H1 (cell line): ENCODE data around the gene GRPR. TPM values are rescaled to one million over a fixed set of nuclear protein-coding genes. Genes with fewer than 3 reads are reported as not detected.

ENCODE experiments used
- CTCF ChIA-PET: fragments of 300-600 bp; sonication (Branson Sonifier 250); formaldehyde crosslinking; loops from one replicate; lab custom pipeline; 2021; ENCODE audit not compliant: partially characterized antibody; lab: Charles Lee
- POLR2A ChIA-PET: fragments of 300-600 bp; sonication (Branson Sonifier 250); formaldehyde crosslinking; loops from one replicate; lab custom pipeline; 2021; ENCODE audit warnings: inconsistent platforms; ENCODE audit not compliant: partially characterized antibody; lab: Charles Lee
- DNase-seq, 2 experiments: peaks; one replicate each; pipeline versions ENCODE4 v3.0.0 to v3.0.0-alpha.2; 2010 to 2022; ENCODE audit warnings: low spot score in 2 of 2, low read depth in 1 of 2, mixed read lengths in 1 of 2
- FAIRE-seq: peaks from 2 replicates; lab custom pipeline; 2011; peaks lifted over from hg19 to GRCh38; lab: Jason Lieb, UNC
- H2AFZ ChIP-seq: 2 replicates; pipeline ENCODE4 v1.8.1; 2012; ENCODE audit warnings: low read length, inconsistent platforms
- H2AK5ac ChIP-seq: 2 replicates; pipeline ENCODE4 v1.6.1; 2013; ENCODE audit warnings: low read depth, low read length
- H2BK120ac ChIP-seq: replicated peaks from 2 replicates; pipeline ENCODE3; 2013; ENCODE audit warnings: low read depth, low read length, inconsistent platforms
- H2BK12ac ChIP-seq: 2 replicates; pipeline ENCODE4 v1.6.1; 2013; ENCODE audit warnings: low read depth, low read length
- H2BK15ac ChIP-seq: 2 replicates; pipeline ENCODE4 v1.6.1; 2013; ENCODE audit warnings: low read length
- H2BK20ac ChIP-seq: 2 replicates; pipeline ENCODE4 v1.6.1; 2013; ENCODE audit warnings: low read length
- H2BK5ac ChIP-seq: 2 replicates; pipeline ENCODE4 v1.6.1; 2013; ENCODE audit warnings: low read depth, low read length
- H3K14ac ChIP-seq: 2 replicates; pipeline ENCODE4 v1.6.1; 2013; ENCODE audit warnings: inconsistent platforms; ENCODE audit not compliant: insufficient read length
- H3K18ac ChIP-seq: 2 replicates; pipeline ENCODE4 v1.6.1; 2013; ENCODE audit warnings: low read length; ENCODE audit errors: extremely low read depth
- H3K23ac ChIP-seq: 2 replicates; pipeline ENCODE4 v1.6.1; 2013; ENCODE audit warnings: inconsistent platforms; ENCODE audit not compliant: insufficient read length
- H3K23me2 ChIP-seq: 2 replicates; pipeline ENCODE4 v1.6.1; 2013; ENCODE audit warnings: low read depth, low read length
- H3K27ac ChIP-seq: 2 replicates; pipeline ENCODE4 v1.6.1; 2011; ENCODE audit warnings: low read depth, low read length, inconsistent platforms
- H3K27me3 ChIP-seq, 4 experiments: replicated peaks in 1 of 4; 1 replicate in 1 of 4; 2 replicates in 3 of 4; pipeline versions ENCODE4 v1.6.1 to v1.8.1; 2011 to 2013; ENCODE audit warnings: low read length in 3 of 4, mild to moderate bottlenecking in 3 of 4, inconsistent platforms in 2 of 4, mixed read lengths in 2 of 4, moderate library complexity in 1 of 4; ENCODE audit not compliant: control insufficient read depth in 3 of 4, insufficient read depth in 3 of 4; ENCODE audit errors: extremely low read depth in 1 of 4
- H3K36me3 ChIP-seq, 4 experiments: 2 replicates each; pipeline versions ENCODE4 v1.6.1 to v1.8.1; 2011 to 2013; ENCODE audit warnings: mild to moderate bottlenecking in 4 of 4, low read length in 3 of 4, moderate library complexity in 2 of 4, control low read depth in 1 of 4, inconsistent platforms in 1 of 4; ENCODE audit not compliant: insufficient read depth in 4 of 4, control insufficient read depth in 2 of 4
- H3K4ac ChIP-seq: replicated peaks from 2 replicates; pipeline ENCODE3; 2013; ENCODE audit warnings: low read length, low read depth, mixed read lengths, inconsistent platforms; ENCODE audit not compliant: insufficient read length
- H3K4me1 ChIP-seq, 4 experiments: replicated peaks in 1 of 4; 1 replicate in 1 of 4; 2 replicates in 3 of 4; pipeline versions ENCODE4 v1.6.1 to v1.8.1; 2011 to 2013; ENCODE audit warnings: low read length in 3 of 4, inconsistent platforms in 2 of 4, mixed read lengths in 1 of 4; ENCODE audit not compliant: insufficient read depth in 4 of 4, control insufficient read depth in 3 of 4
- H3K4me2 ChIP-seq, 2 experiments: 2 replicates each; pipeline versions ENCODE4 v1.6.1 to v1.8.1; 2011 to 2013; ENCODE audit warnings: low read depth in 2 of 2, low read length in 2 of 2, control low read depth in 1 of 2, inconsistent platforms in 1 of 2, mild to moderate bottlenecking in 1 of 2; ENCODE audit not compliant: insufficient read depth in 1 of 2
- H3K4me3 ChIP-seq, 4 experiments: fragments of 200-600, 300-600 bp in 1 of 4; sonication (generic), shearing (Covaris generic), sonication (Bioruptor Twin) in 1 of 4; 2 replicates each; pipeline versions ENCODE4 v1.5.1 to v1.8.1; 2011 to 2016; ENCODE audit warnings: low read length in 4 of 4, low read depth in 3 of 4, control low read depth in 2 of 4, inconsistent platforms in 2 of 4, mild to moderate bottlenecking in 2 of 4, mixed read lengths in 1 of 4, moderate library complexity in 1 of 4; ENCODE audit not compliant: insufficient read depth in 2 of 4; ENCODE audit errors: extremely low read depth in 1 of 4
- H3K56ac ChIP-seq: replicated peaks from 2 replicates; pipeline ENCODE3; 2013; ENCODE audit warnings: low read depth, mild to moderate bottlenecking, mixed read lengths, low read length, inconsistent platforms; ENCODE audit not compliant: insufficient read length
- H3K79me1 ChIP-seq: 2 replicates; pipeline ENCODE4 v1.6.1; 2013; ENCODE audit warnings: low read depth, low read length, control low read depth
- H3K79me2 ChIP-seq, 2 experiments: 2 replicates each; pipeline versions ENCODE4 v1.6.1 to v1.8.1; 2012 to 2013; ENCODE audit warnings: low read length in 2 of 2, mild to moderate bottlenecking in 2 of 2, inconsistent platforms in 1 of 2; ENCODE audit not compliant: insufficient read depth in 2 of 2, control insufficient read depth in 1 of 2
- H3K9ac ChIP-seq, 4 experiments: replicated peaks in 1 of 4; 1 replicate in 1 of 4; 2 replicates in 3 of 4; pipeline versions ENCODE4 v1.6.1 to v1.8.1; 2011 to 2013; ENCODE audit warnings: low read depth in 3 of 4, low read length in 3 of 4, control low read depth in 2 of 4, mild to moderate bottlenecking in 2 of 4, moderate library complexity in 2 of 4, inconsistent platforms in 1 of 4; ENCODE audit errors: extremely low read depth in 1 of 4
- H3K9me3 ChIP-seq, 2 experiments: 2 replicates each; pipeline versions ENCODE4 v1.6.1 to v1.8.1; 2012 to 2013; ENCODE audit warnings: mild to moderate bottlenecking in 2 of 2, moderate library complexity in 2 of 2, control low read depth in 1 of 2, inconsistent platforms in 1 of 2, low read depth in 1 of 2, low read length in 1 of 2, mixed read lengths in 1 of 2; ENCODE audit not compliant: insufficient read depth in 2 of 2
- H4K20me1 ChIP-seq, 2 experiments: replicated peaks in 1 of 2; 2 replicates each; pipeline versions ENCODE3 to v1.8.1; 2011 to 2013; ENCODE audit warnings: inconsistent platforms in 2 of 2, low read length in 2 of 2, mild to moderate bottlenecking in 1 of 2; ENCODE audit not compliant: insufficient read depth in 2 of 2, control insufficient read depth in 1 of 2
- H4K5ac ChIP-seq: 2 replicates; pipeline ENCODE4 v1.6.1; 2013; ENCODE audit warnings: low read length, low read depth, mixed read lengths, inconsistent platforms; ENCODE audit not compliant: insufficient read length
- H4K8ac ChIP-seq: 2 replicates; pipeline ENCODE4 v1.8.0; 2013; ENCODE audit warnings: mild to moderate bottlenecking, moderate library complexity, low read length, inconsistent platforms; ENCODE audit not compliant: insufficient read depth; ENCODE audit errors: extremely low read depth
- H4K91ac ChIP-seq: replicated peaks from 2 replicates; pipeline ENCODE3; 2013; ENCODE audit warnings: low read length, mixed read lengths, inconsistent platforms; ENCODE audit not compliant: insufficient read length
- ASH2L ChIP-seq: fragments of 200-600, 300-600 bp; sonication (generic); IDR thresholded peaks from one replicate; pipeline ENCODE4 v1.7.1; 2017; ENCODE audit warnings: low read length
- EZH2 ChIP-seq: fragments of 200-600 bp; sonication (generic); IDR thresholded peaks from 2 replicates; pipeline ENCODE4 v1.7.1; 2012; ENCODE audit warnings: low read depth, mild to moderate bottlenecking, moderate library complexity, low read length, inconsistent platforms; ENCODE audit not compliant: severe bottlenecking
- GTF2F1 ChIP-seq: IDR thresholded peaks from 2 replicates; pipeline ENCODE4 v1.6.1; 2012; ENCODE audit warnings: low read depth, low read length, improper control_type of control experiment, borderline replicate concordance
- HDAC6 ChIP-seq: IDR thresholded peaks from one replicate; pipeline ENCODE4 v1.7.1; 2012; ENCODE audit warnings: low read depth, mild to moderate bottlenecking, inconsistent platforms, low read length, moderate library complexity
- MAFK ChIP-seq: IDR thresholded peaks from 2 replicates; pipeline ENCODE4 v1.6.1; 2012; ENCODE audit warnings: low read depth, mild to moderate bottlenecking, improper control_type of control experiment, low read length
- RNF2 ChIP-seq: fragments of 200-900, 300-1000 bp; sonication (generic); IDR thresholded peaks from 2 replicates; pipeline ENCODE4 v1.7.1; 2016; ENCODE audit warnings: borderline replicate concordance, low read depth, mild to moderate bottlenecking, antibody characterized with exemption, low read length; ENCODE audit not compliant: poor library complexity, severe bottlenecking; ENCODE audit errors: missing control alignments
- SIX5 ChIP-seq: IDR thresholded peaks from 2 replicates; pipeline ENCODE4 v1.6.1; 2011; ENCODE audit warnings: mild to moderate bottlenecking, low read depth, low read length
- TAF1 ChIP-seq: IDR thresholded peaks from 2 replicates; pipeline ENCODE4 v1.6.1; 2011; ENCODE audit warnings: mild to moderate bottlenecking, low read depth, low read length
- TCF12 ChIP-seq: IDR thresholded peaks from 2 replicates; pipeline ENCODE4 v1.6.1; 2011; ENCODE audit warnings: low read depth, mild to moderate bottlenecking, low read length
- WGBS, 2 experiments: shearing (Covaris generic) in 1 of 2; methylation state at CpG; one replicate each; pipeline versions ENCODE4 v1.1.6 to v1.1.7; 2013 to 2015; ENCODE audit warnings: low lambda C conversion rate in 2 of 2, mixed read lengths in 2 of 2, inconsistent platforms in 1 of 2, low coverage in 1 of 2, missing lambda C conversion rate in 1 of 2; ENCODE audit not compliant: insufficient replicate concordance in 2 of 2, insufficient coverage in 1 of 2, insufficient read length in 1 of 2; ENCODE audit errors: extremely low coverage in 1 of 2, missing lambda C conversion rate in 1 of 2; 5-methylcytosine and 5-hydroxymethylcytosine counted together
- polyA plus RNA-seq, 7 experiments: library from polyadenylated mRNA; depleted of rRNA in 3 of 7; stranded (reverse) in 5 of 7; unstranded in 2 of 7; fragments of >200 nt in 5 of 7; fragments of 200-250 nt in 2 of 7; gene quantifications; 1 replicate in 5 of 7; 2 replicates in 1 of 7; 4 replicates in 1 of 7; pipeline versions ENCODE4 v1.2.1 to v1.2.3, GENCODE V29; 2011 to 2013; ENCODE audit warnings: missing spikeins in 2 of 7, mixed read lengths in 2 of 7
- total RNA-seq: library from RNA; stranded (reverse); fragmentation: NEBNext Ultra II Directional; extraction: Animal tissue kit (Norgen Biotek cat#: 25700); gene quantifications from 2 replicates; pipeline ENCODE4 v1.2.1, GENCODE V29; 2021
- TF ChIP-seq, protein P1 (sequence below), 3 experiments: IDR thresholded peaks; 1 replicate in 2 of 3; 2 replicates in 1 of 3; pipeline versions ENCODE4 v1.5.1 to v1.6.1; 2011; ENCODE audit warnings: low read length in 3 of 3, mild to moderate bottlenecking in 3 of 3, inconsistent platforms in 2 of 3, low read depth in 1 of 3, moderate library complexity in 1 of 3; ENCODE audit not compliant: insufficient read depth in 1 of 3; ENCODE audit errors: control extremely low read depth in 1 of 3
- TF ChIP-seq, protein P2 (sequence below): IDR thresholded peaks from 2 replicates; pipeline ENCODE4 v1.6.1; 2012; ENCODE audit warnings: inconsistent platforms

Gene GRPR
- total and polyA plus RNA-seq, 2 of the 8 experiments (the other 6 are each of a cell fraction or from before 2014, with no cell fraction given): 18.6 to 78.4 TPM

DNA sequence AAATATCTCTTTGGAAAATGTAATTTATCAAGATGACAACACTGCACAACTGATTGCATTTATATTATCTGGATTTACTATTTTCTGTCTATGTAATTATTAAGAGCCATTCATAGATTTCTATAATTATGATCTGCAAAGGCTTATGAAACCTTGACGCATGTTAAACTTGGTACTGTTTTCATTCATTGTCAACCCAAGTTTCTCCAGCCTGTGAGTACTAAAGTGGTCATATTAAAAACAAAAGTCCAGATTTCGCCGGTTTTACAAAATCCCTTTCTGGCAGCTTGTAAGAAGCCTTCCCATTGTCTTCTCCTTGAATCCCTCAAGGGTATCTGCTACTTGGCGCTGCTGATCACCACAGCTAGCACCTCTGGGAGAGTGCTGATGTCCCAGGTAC, 19.7 kb upstream of the GRPR start:
- H4K5ac ChIP-seq: no peak overlapping the region
- DNase-seq: no peak
- H3K23ac ChIP-seq: no peak overlapping the region
- no peak for FAIRE-seq
- H3K79me1 ChIP-seq: no peaks in the 10 kb centered on the region
- H2BK12ac ChIP-seq: no peak overlapping the region
- no peak overlapping the region for H2AK5ac ChIP-seq
- H4K8ac ChIP-seq: no peak overlapping the region
- ChIA-PET CTCF (interaction anchor here (0.6 kb wide), 1 partner anchor 40 kb away, joined by 3 read pairs; no protein-coding TSS in a partner anchor), POLR2A (no interaction called here)
- H3K9me3 ChIP-seq: peaks cover 0 to 5% of the 10 kb centered on the region in 2 experiments; a peak in 1 of 4 replicates
- H3K56ac ChIP-seq: no peak overlapping the region
- no peak overlapping the region for H2BK15ac ChIP-seq
- peaks cover 4% of the 10 kb centered on the region; the same call in 1 of the 2 replicates for H3K23me2 ChIP-seq
- no peaks in the 10 kb centered on the region for H3K79me2 ChIP-seq
- H3K27ac ChIP-seq: no peak overlapping the region
- H2AFZ ChIP-seq: no peak overlapping the region
- WGBS, 2 experiments: 94% methylated on average over 4 of the region's 4 CpGs; no CpG with 5 or more reads in 1 of the 2 experiments
- no peak overlapping the region for H2BK20ac ChIP-seq
- H2BK5ac ChIP-seq: no peak overlapping the region
- no peak overlapping the region for H2BK120ac ChIP-seq
- no peak overlapping the region for H3K18ac ChIP-seq
- no peaks in the 10 kb centered on the region for H3K4me1 ChIP-seq
- no peak overlapping the region for H3K9ac ChIP-seq
- H4K20me1 ChIP-seq: no peaks in the 10 kb centered on the region
- H3K4me2 ChIP-seq: no peak overlapping the region
- H3K4me3 ChIP-seq: no peak overlapping the region
- H3K14ac ChIP-seq: no peak overlapping the region
- no peak overlapping the region for H3K4ac ChIP-seq
- no peaks in the 10 kb centered on the region for H3K36me3 ChIP-seq
- H4K91ac ChIP-seq: peak overlapping the region; percentile 65
- peaks cover 0 to 1% (median 0%) of the 10 kb centered on the region in 4 experiments; a peak in 1 of 7 replicates for H3K27me3 ChIP-seq
- TF ChIP-seq, protein P1, sequence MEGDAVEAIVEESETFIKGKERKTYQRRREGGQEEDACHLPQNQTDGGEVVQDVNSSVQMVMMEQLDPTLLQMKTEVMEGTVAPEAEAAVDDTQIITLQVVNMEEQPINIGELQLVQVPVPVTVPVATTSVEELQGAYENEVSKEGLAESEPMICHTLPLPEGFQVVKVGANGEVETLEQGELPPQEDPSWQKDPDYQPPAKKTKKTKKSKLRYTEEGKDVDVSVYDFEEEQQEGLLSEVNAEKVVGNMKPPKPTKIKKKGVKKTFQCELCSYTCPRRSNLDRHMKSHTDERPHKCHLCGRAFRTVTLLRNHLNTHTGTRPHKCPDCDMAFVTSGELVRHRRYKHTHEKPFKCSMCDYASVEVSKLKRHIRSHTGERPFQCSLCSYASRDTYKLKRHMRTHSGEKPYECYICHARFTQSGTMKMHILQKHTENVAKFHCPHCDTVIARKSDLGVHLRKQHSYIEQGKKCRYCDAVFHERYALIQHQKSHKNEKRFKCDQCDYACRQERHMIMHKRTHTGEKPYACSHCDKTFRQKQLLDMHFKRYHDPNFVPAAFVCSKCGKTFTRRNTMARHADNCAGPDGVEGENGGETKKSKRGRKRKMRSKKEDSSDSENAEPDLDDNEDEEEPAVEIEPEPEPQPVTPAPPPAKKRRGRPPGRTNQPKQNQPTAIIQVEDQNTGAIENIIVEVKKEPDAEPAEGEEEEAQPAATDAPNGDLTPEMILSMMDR (IDR thresholded peaks at IDR 0.05; ENCODE audit: control extremely low read depth in 1 of 3, insufficient read depth in 1 of 3, low read depth in 1 of 3, low read length in 3 of 3): no peak
- TF ChIP-seq TCF12 (no peak), SIX5 (no peak), TAF1 (no peak), HDAC6 (no peak), MAFK (no peak), RNF2 (no peak), ASH2L (no peak), EZH2 (no peak), GTF2F1 (no peak)
- TF ChIP-seq, protein P2, sequence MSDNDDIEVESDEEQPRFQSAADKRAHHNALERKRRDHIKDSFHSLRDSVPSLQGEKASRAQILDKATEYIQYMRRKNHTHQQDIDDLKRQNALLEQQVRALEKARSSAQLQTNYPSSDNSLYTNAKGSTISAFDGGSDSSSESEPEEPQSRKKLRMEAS: no peak
